ENCODE results near the gene LRFN2.

Gene LRFN2

DNA sequence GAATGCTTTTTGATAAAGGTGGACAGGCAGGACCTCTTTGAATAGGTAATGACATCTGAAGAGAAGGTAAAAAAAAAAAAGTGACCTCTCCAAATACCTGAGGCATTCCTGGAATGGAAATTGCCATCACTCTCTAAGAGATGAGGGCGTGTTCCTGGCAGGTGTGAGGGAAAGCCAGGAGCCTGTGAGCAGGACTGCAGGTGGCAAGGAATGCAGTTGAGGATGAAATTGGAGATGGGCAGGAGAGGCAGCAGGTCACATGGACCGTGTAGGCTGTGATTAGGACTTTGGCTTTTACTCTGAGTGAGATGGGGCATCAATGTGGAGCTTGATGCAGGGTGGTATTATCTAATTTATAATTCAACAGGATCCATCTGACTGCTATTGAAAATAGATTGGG lies 227.4 kb downstream of the LRFN2 start:
- no peak for DNase-seq

DNA sequence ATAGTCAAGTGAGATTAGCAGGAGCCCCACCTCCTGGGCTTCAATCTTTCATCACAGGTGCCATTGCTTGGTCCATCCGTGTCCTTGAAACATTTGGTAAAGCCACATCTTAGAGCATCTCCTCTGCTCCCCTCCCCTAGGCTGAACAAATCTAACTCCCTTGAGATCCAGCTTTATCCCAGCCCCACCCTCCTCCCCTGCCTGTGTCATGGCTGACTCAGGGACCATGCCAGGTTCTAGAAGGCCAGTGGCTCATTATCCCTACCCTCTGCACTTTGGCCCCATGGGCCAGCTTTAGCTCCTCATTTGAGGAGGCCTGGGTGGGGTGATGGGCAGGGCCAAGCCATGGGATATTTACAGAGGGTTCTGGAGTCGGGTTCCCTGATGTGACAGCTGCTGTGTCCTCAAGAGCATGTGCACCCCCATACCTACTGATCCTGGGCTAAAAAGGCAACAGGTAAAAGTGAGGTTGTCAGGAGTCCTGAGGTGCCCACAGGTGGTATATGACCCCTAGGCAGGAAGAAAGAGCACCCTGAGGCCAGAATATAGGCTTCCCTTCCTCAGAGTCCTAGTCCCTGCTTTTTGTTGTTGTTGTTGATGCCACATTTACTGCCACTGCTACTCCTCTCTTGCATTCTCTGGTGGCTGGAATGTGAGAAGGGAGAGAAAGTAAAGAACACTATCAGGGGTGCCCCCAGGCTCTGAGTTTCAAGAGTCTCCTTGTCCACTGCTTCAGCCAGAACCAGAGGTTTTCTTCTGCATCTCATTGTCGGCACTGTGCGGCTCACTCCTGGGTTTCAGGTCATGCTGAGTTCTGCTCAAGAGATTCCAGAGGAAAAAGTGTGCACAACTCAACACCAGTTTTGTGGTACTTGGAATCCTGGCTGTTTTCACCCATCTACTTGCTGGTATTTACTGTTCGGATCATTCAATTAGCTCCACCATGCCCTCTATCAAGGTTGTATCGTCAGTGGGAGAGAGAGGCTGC lies 228.4 kb downstream of the LRFN2 start:
- DNase-seq, result no peak

DNA sequence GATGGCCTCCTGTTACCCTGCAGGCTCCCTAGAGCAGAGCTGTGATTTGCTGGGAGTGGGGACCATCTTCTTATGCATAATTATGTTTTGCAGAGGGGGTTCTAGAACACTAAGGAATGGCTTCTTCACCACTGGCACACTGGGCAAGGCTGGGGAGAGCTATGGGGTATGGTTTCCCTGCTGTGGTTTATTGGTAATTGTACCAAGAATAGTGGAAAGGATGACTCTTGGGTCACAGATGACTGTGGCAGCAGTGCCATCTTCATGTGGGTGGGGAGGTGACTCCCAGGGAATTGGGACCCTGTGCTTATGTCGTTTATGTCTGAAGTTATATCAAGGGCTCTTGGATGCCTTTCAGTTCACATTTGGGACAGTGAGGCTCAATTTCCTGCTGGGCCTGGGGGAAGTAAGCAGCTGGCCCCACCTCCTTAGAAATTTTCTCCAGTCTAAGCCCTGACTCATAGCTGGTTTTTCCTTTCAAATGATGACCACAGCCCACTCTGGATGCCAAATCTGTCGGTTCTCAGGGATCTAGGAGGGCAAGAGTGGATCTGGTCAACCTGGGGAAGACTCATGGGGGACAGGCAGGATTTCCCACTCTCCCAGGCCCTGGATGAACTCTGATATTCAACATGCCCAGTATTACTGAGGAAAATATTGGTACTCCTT lies 230.8 kb downstream of the LRFN2 start:
- no peak for DNase-seq

GRCh38 chr6:40355532-40355931 lies 231.6 kb downstream of the LRFN2 start:
- DNase-seq, result no peak

DNA sequence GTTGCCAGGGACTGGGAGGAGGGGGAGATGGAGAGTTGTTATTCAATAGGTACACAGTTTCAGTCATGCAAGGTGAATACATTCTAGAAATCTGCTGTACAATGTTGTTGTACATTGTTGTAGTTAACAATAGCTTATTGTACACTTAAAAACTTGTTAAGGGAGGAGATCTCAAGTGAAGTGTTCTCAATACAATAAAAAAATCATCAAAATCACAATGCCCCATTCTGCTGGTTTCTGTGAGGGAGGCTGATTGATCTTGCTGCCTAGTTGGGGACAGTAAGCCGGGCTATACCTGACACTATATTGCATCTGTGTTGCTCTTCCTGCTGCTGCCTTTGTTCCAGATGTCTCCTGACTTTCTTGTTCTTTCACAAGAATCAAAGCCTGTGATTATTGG lies 232.1 kb downstream of the LRFN2 start:
- DNase-seq, result no peak

GRCh38 chr6:40353967-40354452 lies 233.2 kb downstream of the LRFN2 start:
- DNase-seq, result no peak

DNA sequence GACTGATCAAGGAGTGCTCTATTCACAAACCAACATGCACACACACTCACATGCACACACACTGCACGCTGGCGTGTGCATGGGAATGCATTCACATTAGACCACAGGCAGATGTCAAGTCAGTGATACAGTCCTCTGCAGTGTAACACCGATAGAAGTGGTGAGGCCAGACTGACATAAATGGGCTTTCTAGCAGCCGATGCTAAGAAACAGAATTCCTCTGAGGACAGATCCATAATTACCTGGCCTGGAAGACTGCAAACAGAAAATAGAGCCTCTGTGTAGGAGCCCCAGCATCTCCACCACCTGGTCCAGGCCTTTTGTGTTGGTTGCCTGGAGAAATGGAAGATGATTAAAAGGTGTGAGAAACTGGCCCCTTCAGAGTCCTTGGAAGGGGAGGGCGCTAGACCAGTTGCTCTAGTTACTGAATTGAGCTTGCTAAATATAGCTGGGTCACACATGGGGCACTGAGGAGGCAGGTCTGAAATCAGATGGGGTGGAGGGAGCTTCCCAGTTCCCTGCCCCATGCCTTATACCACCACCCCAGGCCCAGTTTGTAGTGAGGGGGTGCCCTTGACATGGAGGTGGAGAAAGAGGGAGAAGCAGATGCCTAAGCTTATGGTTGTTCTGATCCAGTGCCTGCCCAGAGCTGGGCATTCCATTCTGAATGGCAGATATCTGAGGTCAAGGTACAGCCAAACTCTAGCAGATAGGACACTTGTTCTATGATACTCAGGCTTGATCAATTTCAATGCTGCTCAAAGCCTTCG lies 233.8 kb downstream of the LRFN2 start:
- no peak for DNase-seq

GRCh38 chr6:40352527-40353170 lies 234.5 kb downstream of the LRFN2 start:
- no peak for DNase-seq

DNA sequence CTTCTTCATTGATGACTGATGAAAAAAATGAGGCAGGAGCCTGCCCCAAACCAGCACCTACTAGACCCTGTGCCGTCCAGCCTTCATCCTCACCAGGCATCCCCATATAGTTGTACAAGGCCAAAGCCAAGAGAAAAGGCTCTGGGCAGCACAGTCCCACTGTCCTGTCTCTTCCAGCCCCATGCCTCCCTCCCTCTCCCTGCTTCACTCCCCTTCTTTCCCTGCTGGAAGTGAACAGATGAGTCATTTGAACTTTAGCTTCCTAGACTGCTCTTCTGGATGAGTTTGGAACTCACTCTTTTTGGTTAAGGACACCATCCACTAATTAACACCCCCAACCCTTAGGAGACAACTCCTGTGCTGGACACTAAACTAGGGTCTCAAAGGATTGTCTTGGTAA lies 235.2 kb downstream of the LRFN2 start:
- peak; percentile 21 for DNase-seq

GRCh38 chr6:40350747-40351217 lies 236.4 kb downstream of the LRFN2 start:
- DNase-seq, result peak; percentile 27

DNA sequence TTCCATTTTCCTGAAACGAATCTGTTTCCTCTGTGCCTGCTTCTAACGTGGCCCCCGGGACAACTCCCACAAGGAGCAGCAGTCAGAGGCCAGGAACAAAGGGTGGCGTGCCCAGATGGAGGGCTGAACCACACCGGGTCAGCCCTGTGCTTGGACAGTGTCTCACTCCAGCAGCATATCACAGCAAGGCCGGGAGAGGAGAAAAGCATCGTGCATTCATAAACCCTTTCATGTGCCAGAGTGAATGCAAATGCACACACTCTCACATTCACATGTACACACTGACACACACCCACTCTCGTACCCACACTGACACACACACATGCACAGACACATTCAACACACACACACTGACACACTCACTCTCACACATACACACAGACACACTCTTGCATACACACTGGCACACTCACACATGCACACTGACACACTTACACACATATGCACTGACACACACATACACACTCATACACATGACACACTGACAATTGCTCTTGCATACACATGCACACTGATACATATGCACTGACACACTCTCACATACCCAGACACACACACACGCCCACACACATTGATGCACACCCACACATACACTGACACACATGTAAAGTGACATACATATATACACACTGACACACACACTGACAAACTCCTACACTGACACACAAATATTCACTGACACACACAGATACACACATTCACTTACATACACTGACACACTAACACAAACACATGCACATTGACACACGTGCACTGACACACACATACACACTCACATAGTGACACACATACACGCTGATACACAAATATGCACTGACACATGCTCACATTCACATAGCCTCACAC lies 237.0 kb downstream of the LRFN2 start:
- peak; percentile 48 for DNase-seq

DNA sequence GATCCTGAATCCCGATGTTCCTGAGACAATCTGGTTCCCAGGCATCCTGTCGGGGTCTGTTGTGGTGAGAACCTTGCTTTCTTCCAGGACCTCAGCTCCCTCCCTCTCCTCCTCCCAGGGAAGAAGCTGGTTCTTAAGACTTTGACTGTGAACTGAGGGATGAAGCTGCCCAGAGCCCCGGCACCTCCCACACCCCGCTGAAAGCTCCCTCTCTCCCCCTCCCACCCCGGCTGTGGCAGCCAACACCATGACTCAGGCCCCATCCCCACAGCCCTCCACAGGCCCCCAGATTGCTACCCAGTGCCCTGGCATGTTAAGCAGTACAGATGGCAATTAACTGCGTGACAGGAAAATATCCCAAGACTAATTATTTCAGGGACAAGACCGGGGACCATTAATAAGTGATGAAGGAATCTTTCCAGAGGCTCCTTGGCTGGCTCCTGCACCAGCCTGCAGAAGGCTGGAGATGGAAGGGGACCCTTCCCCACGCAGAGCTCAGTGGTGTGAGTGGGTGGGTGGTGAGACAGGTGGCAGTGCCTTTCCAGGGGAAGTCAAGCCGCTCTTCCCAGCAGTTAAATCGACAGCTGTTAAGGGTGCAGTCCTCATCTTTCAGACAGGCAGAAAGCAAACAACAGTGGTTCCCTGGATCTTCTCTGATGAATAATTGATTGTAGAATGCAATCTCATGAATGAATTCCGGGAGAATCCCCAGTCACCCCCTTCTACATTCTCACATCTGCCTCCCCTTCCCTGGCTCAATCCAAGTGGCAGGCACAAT lies 237.9 kb downstream of the LRFN2 start:
- DNase-seq, result peak; percentile 57

- peak; percentile 39 for DNase-seq
Measured at GRCh38 chr6:40348591-40348990, 238.6 kb downstream of the LRFN2 start.

DNA sequence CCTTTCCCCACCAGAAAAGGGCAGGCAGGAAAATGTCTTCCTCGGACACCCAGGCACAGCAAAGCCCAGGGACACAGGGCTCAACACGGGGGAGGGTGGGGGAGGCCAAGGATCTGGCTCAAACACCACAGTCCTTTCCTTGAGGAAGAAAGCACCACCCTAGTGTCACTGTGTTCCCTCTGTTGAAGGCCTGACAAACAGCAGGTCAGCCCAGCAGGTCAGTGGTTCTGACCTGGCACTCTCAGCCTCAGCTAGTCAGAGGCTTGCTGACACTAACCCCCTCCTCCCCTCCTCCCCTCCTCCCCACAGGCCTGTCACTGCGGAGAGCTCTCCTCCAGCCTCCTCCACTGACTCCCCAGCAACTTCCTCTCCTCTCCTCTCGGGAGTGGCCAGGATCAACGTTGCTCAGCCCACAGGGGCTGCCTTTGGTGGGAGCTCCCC lies 239.6 kb downstream of the LRFN2 start:
- no peak for DNase-seq

GRCh38 chr6:40346246-40346645 lies 240.9 kb downstream of the LRFN2 start:
- no peak for DNase-seq

DNA sequence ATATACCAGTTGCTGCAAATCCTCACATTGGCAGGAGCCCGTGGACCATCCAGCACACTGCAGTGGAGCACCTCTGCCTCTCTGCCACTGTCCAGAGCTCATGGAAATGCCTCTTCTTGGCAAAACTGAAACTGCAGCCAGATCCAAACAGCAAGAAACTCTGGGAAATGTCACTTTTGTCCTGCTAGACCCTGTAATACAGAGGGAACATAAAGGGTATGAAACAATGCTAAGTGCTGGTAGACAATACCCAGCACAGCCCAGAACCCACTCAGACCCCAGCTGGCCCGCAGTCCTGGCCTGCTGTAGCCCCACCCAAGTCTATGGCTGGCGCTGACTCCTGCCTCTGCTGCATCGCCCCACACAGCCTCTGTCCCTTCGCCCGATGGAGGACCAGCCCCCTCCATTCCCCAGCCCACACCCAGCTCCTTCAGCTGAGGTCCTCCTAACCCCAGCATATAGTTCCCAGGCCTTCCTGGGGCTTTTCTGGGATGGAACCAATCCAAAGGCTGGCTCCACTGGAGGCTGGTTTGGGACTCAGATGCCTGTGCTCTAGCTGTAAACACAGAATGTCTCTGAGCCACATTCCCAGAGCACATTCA lies 242.5 kb downstream of the LRFN2 start:
- no peak for DNase-seq

DNA sequence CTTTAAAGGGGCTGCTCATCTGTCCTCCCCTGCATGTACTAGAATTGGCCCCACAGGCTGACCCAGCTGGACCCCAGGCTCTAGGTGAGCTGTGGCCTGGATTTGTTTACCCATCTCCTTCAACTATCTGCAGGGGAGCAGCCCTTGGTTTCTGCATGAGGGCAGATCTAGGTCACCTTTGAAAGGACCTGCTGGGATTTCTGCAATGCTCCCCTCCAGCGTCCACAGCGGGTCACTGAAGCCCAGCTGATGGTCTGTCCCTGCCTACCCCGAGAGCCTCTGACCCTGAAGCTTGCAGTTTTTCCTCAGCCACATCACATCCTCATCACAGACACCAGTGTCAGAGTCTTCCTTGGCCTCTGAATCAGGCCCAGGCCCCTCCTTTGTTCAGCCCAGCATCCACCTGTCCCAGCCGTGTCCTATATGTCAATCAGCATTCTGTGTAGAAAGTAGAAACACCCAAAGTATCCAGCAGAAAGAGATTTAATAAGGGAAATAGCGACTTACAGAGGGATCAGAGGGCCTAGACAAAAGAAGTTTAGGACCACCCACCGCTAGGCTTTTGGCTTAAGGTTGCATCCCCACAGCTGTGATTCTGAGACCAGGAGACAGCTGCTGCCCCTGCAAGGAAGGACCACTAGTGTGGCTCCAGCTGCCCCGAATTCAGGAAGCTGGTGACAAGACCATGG lies 243.1 kb downstream of the LRFN2 start:
- DNase-seq, result peak; percentile 64

DNA sequence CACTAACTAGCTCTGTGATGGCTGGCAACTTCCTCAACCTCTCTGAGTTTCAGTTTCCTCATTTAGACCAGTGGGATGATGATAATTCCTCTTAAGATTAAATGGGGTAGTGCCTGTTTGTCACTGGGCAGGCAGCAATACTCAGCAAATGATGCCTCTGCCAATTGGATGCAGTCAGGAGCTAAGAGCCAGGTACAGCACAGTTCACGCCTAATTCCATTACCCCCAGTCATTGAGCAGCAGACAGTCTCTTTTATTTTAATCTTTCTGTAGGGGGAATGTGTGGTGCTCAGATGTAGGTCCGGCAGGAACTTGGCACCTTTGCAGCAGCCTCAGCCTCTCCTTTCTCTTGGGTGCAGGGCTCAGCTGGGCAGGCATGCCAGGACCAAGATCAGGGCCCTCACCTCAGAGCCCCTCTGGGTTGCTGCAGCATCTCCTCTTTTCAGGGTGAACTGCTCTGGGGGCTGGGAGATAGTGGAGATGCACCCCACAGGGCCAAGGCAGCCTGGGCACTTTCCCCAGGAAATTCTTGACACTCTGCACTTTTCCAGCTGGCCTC lies 243.8 kb downstream of the LRFN2 start:
- no peak for DNase-seq

- no peak for DNase-seq
Measured at GRCh38 chr6:40342723-40343122, 244.4 kb downstream of the LRFN2 start.

Measured in right forelimb (tissue), 1 donor.